HUES6 (cell line): Measurements from ENCODE around the gene RABGGTA.

Experiments
- H3K27ac ChIP-seq: 2 replicates; pipeline ENCODE4 v1.7.0; 2013; ENCODE audit warnings: low read depth, mild to moderate bottlenecking, low read length, inconsistent platforms
- H3K27me3 ChIP-seq: 2 replicates; pipeline ENCODE4 v1.6.1; 2013; ENCODE audit warnings: low read length; ENCODE audit not compliant: control insufficient read depth, insufficient read depth
- H3K36me3 ChIP-seq: 2 replicates; pipeline ENCODE4 v1.6.1; 2013; ENCODE audit warnings: low read length; ENCODE audit not compliant: control insufficient read depth, insufficient read depth
- H3K4me1 ChIP-seq: 2 replicates; pipeline ENCODE4 v1.6.1; 2013; ENCODE audit warnings: low read length; ENCODE audit not compliant: control insufficient read depth, insufficient read depth
- H3K4me3 ChIP-seq: 2 replicates; pipeline ENCODE4 v1.5.1; 2013; ENCODE audit warnings: low read depth, low read length
- H3K9ac ChIP-seq: one replicate; pipeline ENCODE4 v1.6.1; 2013; ENCODE audit warnings: mild to moderate bottlenecking, low read length
- H3K9me3 ChIP-seq: 2 replicates; pipeline ENCODE4 v1.6.1; 2013; ENCODE audit warnings: low read depth, low read length; ENCODE audit not compliant: control insufficient read depth, insufficient read depth

Gene RABGGTA

DNA sequence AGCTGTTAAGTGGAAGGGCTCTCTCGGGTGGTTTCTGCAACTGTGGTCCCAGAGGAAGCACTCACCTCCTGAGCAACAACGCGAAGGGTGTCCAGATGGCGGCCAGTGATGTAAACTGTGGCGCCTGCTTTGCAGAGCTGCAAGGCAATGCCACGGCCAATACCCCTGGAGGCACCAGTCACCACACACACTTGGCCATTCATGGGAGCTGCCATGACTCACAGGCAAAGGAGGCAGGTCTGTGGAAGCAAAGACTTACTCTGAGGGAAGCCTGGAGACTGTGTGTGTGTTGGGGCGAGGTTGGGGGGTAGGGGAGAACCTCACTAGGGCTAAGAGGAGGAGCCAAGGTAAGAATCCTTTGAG lies 27.5 kb upstream of the RABGGTA start:
- Histone ChIP-seq H3K36me3 (peaks cover 42% of the 10 kb centered on the region), H3K4me3 (peak overlapping the region; percentile 90), H3K9ac (peak overlapping the region; percentile 81), H3K9me3 (no peaks in the 10 kb centered on the region), H3K4me1 (peaks cover 14% of the 10 kb centered on the region), H3K27me3 (no peaks in the 10 kb centered on the region), H3K27ac (no peak overlapping the region)

DNA sequence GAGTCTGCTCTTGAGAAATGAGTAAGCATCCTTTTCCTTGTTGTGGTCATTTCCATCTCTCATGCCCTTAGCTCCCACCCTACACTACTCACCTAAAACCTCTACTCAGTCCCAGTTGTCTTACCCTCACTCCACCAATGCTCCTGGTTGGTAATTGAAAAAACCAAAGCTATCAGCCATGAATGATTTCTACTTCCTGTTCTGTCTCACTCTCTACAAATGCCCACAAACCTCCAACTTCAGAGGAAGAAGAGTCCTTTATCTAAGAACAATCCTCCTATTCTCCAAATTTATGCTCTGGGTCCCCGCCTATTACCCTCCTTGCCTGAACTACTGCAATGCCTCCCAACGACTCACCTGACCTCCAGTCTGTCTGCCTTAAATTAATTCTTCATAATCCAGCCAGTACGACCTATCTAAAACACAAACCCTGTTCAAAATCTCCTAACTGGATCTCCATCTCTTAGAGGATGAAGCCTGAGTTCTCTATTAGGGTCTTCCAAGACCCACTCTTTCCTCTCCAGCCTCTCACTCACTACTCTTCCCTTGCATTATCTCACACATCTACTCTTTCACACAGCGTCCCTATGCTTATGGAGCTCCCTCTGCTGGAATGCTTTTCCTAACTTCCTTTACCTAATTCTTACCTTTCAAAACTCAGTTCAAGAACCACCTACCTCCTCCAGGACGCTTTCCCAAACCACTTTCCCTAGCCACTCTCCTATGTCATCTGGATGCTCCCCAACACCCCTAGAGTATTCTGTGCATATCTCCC lies 26.0 kb upstream of the RABGGTA start:
- H3K36me3 ChIP-seq, result peaks cover 32% of the 10 kb centered on the region
- H3K4me3 ChIP-seq, result no peak overlapping the region
- no peak overlapping the region for H3K27ac ChIP-seq
- H3K9me3 ChIP-seq, result no peaks in the 10 kb centered on the region
- peaks cover 14% of the 10 kb centered on the region for H3K4me1 ChIP-seq
- no peak overlapping the region for H3K9ac ChIP-seq
- no peaks in the 10 kb centered on the region for H3K27me3 ChIP-seq

DNA sequence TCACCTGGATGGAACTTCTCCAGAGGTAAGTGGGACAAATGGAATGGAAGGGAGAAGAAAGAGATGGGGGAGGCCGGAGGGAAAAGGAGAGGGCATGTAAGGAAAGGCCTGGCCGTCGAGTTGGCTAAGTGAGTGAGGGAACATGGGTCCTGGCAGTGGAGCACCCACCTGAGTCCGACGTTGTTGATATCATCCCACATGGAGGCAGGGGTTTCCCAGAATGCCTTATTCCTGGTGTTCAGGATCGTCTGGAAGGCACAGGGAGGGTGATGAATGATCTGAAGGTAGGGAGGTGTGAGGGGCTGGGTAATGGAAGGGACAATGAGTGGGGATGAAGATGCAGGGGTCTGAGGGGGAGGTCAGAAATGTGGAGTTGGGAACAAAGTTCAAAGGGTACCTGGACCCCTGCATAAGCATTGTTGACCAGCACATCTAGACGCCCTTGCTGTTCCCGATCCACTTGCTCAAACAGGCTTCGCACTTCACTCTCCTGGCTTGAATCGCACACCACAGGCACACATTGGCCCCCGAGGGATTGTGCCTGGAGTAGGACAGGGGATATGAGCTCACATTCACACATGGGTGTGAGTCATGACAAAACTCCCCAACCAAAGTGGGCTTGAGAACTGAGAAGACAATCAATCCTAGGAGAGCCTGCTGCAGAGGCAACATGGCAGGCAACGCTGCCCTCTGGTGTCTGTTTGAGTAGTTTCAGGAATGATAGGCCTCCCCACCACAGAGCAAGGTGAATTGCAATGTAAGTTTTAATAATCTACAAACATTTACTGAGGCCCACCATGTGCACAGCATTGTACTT lies 25.2 kb upstream of the RABGGTA start:
- Histone ChIP-seq H3K27ac (no peak overlapping the region), H3K4me1 (peaks cover 14% of the 10 kb centered on the region), H3K9ac (no peak overlapping the region), H3K4me3 (no peak overlapping the region), H3K9me3 (no peaks in the 10 kb centered on the region), H3K27me3 (no peaks in the 10 kb centered on the region), H3K36me3 (peaks cover 32% of the 10 kb centered on the region)

DNA sequence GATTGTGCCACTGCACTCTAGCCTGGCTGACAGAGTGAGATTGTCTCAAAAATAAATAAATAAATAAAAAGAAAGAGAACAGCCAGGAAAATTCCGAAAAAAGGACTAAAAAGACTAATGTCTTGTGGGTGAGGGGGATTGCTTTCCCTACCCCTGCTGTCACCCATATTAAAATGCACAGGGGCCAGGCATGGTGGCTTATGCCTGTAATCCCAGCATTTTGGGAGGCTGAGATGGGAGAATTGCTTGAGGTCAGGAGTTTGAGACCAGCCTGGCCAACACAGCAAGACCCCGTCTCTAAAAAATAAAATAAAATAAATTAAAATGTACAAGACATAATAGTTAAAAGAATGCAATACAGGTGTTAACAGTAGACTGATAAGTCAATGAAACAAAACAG lies 22.1 kb upstream of the RABGGTA start:
- no peaks in the 10 kb centered on the region for H3K27me3 ChIP-seq
- H3K9me3 ChIP-seq, result no peaks in the 10 kb centered on the region
- peaks cover 51% of the 10 kb centered on the region for H3K36me3 ChIP-seq
- H3K4me1 ChIP-seq, result peaks cover 5% of the 10 kb centered on the region; the same call in 1 of the 2 replicates
- H3K27ac ChIP-seq, result no peak overlapping the region
- no peak overlapping the region for H3K9ac ChIP-seq
- H3K4me3 ChIP-seq, result no peak overlapping the region

DNA sequence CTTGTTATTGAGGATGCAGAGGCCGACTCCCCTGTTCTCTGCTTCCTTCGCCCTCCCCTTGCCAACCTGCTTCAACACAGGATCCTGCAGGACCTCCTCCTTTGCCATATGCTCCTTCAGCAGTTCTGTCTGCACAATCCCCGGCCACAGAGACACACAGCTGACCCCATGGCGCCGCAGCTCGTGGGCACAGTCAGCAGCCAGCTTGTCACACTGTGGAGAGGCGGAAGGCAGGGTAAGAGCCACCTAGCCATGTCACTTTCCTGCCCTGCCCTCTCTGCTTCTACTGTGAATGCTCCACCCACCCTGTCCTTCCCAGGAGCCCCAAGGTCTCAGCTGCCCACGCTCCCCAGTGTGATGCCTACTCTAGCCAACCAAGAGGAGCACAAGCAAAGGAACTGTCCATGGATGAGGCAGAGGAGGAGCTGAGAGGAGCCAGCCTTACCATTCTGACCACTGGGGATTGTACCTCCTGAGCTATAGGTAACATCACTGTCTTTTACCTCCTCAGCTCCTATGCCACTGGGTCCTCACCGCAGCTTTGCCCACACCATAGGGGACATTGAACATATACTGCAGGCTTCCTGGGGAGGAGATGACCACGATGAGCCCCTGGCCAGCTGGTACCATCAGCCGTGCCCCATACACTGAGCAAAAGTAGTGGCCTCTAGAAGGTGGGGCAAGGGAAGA lies 20.9 kb upstream of the RABGGTA start:
- H3K27me3 ChIP-seq, result no peaks in the 10 kb centered on the region
- no peak overlapping the region for H3K9ac ChIP-seq
- peaks cover 5% of the 10 kb centered on the region; the same call in 1 of the 2 replicates for H3K4me1 ChIP-seq
- H3K9me3 ChIP-seq, result no peaks in the 10 kb centered on the region
- peaks cover 51% of the 10 kb centered on the region for H3K36me3 ChIP-seq
- no peak overlapping the region for H3K4me3 ChIP-seq
- H3K27ac ChIP-seq, result no peak overlapping the region

DNA sequence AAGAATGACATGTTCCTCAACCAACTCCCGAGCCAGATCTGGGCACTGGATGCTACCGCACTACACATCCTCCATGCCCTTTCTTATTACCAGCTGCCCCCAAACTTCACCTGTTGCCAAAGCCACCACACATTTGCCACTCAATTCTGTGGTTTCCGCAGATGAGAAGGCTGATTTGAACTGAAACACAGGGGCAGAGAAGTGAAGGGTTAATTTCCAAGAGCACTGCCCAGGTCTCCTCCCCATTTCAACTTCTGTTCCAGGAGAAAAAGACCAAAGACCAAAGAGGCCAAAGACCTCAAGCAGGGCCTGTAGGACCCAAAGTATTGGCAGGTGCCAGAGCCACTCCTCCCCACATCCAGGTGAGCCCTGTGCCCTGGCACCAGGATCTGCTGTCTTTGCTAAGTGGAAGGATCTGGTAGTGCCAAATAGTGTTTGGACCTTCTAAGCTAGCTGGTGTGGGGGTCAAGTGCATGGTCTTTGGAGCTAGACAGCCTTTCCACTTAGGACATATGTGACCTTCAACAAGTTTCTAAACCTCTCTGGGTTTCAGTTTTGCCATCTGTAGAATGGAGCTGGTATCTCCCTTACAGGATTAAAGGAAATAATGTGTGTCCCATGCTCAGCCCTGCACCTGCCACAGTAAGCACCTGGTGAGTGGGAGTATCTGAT lies 20.2 kb upstream of the RABGGTA start:
- H3K4me3 ChIP-seq, result no peak overlapping the region
- no peaks in the 10 kb centered on the region for H3K9me3 ChIP-seq
- peaks cover 51% of the 10 kb centered on the region for H3K36me3 ChIP-seq
- H3K4me1 ChIP-seq, result peaks cover 3% of the 10 kb centered on the region; the same call in 1 of the 2 replicates
- H3K27me3 ChIP-seq, result no peaks in the 10 kb centered on the region
- H3K27ac ChIP-seq, result no peak overlapping the region
- no peak overlapping the region for H3K9ac ChIP-seq

DNA sequence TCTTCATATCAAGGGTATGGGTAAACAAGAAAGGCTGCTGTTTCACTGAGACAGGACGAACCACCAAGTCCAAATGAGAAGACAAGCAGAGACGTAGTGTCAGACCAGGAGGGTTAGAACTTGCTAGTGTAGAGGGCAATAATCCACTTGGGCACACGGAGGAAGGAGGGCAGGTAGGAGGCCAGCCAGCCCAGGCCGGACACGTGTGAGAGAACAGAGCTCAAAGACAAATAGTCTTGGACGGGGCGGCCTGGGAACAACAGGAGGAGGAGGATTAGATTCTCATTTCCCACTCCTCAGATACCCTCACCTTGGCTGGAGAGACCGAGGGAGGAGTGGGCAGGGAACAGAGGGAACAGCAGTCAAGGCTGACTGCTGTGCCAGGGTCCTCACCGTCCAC lies 19.3 kb upstream of the RABGGTA start:
- H3K4me1 ChIP-seq, result no peaks in the 10 kb centered on the region
- no peak overlapping the region for H3K4me3 ChIP-seq
- H3K27ac ChIP-seq, result no peak overlapping the region
- H3K9ac ChIP-seq, result no peak overlapping the region
- peaks cover 44% of the 10 kb centered on the region for H3K36me3 ChIP-seq
- H3K27me3 ChIP-seq, result no peaks in the 10 kb centered on the region
- H3K9me3 ChIP-seq, result no peaks in the 10 kb centered on the region

DNA sequence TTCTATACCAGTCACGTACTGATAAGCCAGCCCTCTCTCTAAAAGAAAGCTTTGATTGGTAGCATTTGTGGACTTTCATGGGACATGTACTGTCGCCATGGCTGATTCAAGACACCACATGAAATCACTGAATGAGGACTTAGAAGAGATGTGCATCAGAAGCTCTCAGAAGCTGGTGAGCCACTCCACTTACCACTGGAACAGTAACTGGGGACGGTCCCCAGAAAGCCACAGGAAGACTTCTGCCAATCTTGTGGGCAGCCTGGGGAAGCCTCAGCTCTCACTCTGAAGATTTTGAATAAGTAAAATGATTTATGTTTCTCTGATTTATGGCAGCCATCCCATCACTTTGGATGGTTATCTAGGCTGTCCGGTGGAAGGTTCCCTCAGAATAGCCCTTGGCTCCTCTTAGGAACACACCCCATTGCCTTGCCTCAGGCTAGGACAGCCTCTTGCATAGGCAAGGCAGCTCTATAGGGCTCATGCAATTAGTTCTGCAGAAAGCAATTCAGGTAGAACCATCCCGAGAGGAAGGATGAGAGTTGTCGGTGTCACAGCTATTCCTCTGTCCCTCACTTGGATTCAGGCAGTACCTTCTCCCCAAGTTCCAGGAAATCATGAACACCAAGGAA lies 18.4 kb upstream of the RABGGTA start:
- Histone ChIP-seq H3K4me1 (no peaks in the 10 kb centered on the region), H3K9ac (no peak overlapping the region), H3K36me3 (peaks cover 38% of the 10 kb centered on the region), H3K27ac (no peak overlapping the region), H3K9me3 (no peaks in the 10 kb centered on the region), H3K27me3 (no peaks in the 10 kb centered on the region), H3K4me3 (no peak overlapping the region)

DNA sequence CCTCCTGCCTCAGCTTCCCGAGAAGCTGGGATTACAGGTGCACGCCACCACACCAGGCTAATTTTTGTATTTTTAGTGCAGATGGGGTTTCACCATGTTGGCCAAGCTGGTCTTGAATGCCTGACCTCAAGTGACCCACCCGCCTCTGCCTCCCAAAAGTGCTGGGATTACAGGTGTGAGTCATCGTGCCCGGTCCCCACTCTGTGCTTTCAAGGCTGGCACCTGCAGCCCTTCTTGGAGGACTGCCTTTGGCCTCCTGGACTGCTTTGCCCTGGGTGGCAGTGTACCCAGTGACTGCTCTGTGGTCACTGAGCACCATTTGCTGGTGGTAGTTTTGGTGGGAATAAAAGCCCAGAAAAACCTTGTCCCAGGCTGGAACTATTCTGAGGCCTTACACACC lies 15.6 kb upstream of the RABGGTA start:
- Histone ChIP-seq H3K9me3 (no peaks in the 10 kb centered on the region), H3K4me3 (no peak overlapping the region), H3K9ac (no peak overlapping the region), H3K36me3 (peaks cover 27% of the 10 kb centered on the region), H3K4me1 (no peaks in the 10 kb centered on the region), H3K27me3 (no peaks in the 10 kb centered on the region), H3K27ac (no peak overlapping the region)

DNA sequence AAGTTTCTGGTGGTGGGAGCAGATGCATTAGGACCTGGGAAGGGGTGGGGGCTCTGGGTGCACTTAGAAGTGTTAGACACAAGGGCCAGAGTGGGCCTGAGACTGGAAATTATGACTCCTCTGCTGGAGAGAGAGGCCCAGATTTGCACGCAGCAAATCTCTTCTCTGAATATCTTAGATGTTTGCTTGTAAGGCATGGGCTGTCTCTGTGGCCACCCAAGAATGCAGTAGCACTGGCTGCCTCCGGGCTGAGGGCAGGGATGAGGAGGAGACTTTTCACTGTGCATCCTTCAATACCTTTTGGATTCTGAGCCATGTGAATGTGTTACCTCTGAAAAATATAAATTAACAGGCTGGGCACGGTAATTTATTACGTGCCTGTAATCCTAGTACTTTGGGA lies 14.0 kb upstream of the RABGGTA start:
- Histone ChIP-seq H3K9ac (no peak overlapping the region), H3K9me3 (no peaks in the 10 kb centered on the region), H3K4me3 (no peak overlapping the region), H3K4me1 (no peaks in the 10 kb centered on the region), H3K27ac (no peak overlapping the region), H3K27me3 (no peaks in the 10 kb centered on the region), H3K36me3 (0 out of 2 replicates have a peak, but pooled peaks cover 11% of the 10 kb centered on the region)
